ENCODE data around the gene ABCG1.

ABCG1 gene

DNA sequence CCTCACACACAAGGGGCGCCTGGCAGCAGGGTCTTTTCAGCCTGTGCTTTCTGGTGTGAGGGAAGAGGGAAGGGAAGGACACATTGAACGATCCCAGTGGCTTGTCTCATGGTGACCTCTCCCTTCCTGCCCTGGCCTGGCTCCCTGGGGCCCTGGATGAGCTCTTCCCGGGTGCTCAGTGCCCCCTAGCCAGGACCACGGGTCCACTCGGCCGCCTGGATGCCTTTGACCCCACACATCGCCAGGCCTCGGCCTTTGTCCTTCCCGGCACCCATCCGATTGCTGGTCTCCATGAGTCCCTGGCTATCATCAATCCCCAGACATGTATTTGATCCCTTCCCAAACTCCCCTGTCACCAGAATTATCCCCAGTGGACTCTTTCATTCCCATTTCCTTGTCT, 102.3 kb downstream of the ABCG1 start:
- no peak for DNase-seq (ENCODE audit: low spot score)

DNA sequence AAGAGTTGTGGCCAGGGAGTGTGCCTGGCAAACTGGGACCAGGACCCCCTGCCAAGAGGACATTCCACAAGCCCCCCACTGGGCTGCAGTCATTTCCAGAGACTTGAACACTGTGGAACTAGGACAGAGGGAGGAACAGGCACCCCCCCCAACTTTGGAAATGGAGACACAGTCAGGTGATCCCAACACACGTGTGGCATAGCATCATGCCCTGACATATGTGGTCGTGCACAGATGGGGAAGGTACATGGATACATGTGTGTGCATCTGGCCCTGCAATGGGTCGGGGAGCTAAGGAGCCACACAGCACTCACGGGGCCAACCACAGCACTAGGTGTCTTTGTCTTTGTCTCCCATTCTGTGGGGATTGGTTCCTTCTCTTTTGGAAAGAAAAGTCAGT, 102.9 kb downstream of the ABCG1 start:
- no peak for DNase-seq (ENCODE audit: low spot score)

DNA sequence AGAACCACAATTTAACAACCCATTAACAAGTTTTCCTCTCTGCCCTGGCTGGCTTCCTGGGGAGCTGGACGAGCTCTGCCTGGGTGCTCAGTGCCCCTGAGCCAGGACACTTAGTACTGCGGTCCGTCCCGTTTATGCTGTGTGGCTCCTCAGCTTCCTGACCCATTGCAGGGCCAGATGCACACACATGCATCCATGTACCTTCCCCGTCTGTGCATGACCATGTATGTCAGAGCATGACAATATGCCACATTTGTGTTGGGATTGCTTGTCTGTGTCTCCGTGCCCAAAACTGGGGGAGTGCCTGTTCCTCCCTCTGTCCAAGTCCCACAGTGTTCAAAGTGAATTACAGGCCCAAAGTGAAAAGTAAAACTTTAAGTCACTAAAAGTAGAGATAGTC, 106.0 kb downstream of the ABCG1 start:
- no peak for DNase-seq (ENCODE audit: low spot score)

DNA sequence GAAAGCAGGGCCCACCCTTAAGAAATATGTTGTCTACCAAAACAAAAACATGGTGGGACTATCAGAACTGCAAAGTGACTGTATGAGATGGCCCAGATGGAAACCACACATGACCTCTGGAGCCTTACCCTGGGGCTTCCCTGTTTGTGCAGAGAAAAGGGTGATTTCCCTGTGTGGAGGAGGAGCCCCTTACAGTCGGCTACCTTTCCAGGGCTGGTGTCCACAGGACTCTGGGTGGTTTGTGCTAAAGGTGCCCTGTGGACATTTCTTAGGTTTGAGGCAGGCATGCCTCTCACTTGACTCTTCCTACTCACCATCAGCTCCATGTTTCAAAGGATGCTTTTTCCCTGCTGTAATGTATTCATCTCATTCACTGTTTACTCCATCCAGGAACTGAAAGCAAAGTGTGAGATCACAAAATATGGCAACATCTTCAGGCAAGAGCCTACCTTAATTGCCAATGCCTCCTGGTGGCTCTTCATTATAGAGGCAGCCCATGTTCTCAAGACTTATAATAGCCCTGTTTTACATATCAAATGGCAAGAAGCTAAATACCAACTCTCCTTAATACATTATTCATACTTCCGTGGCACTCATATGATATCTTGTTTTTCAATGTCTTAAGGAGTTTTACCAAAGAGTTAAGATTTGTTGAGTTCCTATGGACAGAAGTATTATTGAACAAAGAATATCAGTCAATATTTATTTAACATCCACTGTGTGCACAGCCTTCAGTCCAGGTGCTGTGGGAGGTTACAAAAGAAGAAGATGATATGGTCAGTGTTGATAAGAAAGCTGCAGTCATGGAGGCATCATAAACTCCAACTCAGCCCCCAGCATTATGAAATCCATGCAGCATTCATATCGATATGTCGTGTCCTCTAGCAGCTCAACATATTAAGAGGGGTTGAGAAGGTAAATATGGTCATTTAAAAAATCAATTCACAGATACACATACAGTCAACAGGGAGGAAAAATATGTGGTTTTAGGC, 111.7 kb downstream of the ABCG1 start:
- DNase-seq (ENCODE audit: low spot score) = no peak

DNA sequence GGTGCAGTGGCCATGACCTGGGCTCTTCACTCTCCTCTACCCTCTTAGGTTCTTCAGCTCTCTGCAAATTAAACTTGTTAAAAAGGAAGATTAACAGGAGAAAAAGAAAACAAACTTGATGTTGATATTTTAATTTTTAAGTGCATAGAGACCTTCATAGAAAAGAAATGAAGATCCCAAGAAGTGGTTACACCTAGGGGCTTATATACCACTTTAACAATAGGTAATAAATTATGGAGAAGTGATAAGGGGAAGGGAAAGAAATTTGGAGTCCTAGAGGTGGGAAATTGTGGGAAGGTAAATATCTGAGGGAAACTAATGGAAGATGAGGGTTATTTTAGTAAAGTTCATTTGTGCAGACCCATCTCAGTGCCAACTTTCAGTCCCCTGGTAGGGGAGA, 112.7 kb downstream of the ABCG1 start:
- no peak for DNase-seq (ENCODE audit: low spot score)

DNA sequence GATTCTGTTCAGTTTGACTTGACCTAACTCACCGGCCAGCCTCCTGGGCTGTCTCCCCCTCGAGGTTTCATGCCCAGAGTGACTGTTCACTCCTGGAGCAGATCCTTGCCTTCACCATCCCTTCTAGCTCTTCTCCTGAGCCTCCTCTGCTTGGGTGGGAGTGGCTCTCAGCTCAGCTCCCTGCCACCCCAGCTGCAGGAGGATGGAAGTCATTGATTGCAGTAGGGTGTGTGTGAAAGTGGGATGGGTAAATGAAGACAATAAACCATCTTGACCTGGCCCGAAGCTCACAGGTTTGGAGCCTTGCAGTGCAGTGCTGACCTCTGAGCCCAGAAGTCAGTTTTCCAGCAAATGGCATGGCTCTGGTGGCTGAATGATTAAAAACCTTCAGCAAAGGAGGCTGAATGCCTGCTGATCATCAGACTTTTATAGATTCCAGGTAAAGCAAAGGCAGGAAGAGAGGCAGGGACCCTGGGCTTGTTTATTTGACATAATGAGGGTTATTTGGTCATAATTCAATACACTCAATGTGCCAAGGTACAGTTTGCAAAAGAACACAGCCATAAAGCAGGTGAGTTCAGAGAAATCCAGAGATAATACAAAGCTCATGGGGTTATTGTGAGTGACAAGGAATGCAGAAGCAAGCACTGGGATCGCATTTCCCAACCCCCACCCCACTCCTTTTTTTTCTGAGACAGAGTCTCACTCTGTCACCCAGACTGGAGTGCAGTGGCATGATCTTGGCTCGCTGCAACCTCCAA, 113.8 kb downstream of the ABCG1 start:
- DNase-seq (ENCODE audit: low spot score) = no peak

DNA sequence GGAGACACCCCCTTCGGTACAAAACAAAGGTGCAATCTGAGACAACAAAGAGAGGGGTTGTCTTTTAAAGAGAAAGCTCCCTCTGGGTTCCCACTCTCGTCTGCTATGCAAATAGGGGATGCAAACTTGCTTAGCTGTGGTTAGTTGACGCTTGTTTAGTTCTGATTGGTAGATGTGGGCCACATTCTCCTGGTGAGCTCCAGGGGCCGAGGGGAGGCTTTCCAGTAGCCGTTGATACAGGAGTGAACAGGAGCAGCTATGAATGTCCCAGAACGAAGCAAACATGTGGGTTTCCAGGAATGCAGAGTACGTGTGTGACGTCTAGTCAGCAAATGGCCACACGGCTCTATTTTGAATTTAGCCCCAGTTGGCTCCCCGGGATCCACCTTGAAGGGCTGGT, 117.1 kb downstream of the ABCG1 start:
- DNase-seq (ENCODE audit: low spot score) = no peak

DNA sequence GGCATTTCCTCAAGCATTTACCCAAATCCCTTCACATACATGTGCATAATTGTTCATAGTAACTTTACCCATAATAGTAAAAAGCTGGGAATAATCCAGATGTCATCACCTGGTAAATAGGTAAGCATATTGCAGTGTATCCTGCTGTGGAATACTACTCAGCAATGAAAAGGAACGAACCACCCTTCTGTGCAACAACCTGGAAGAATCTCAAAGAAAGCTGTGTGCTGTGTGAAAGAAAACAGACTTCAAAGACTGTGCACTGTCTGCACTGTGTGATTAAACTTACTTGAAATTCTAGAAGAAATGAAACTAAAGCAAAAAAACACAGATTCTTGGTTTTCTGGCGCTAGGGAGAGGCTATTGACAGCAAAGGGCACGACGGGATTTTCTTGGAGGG, 118.3 kb downstream of the ABCG1 start:
- DNase-seq (ENCODE audit: low spot score) = no peak

DNA sequence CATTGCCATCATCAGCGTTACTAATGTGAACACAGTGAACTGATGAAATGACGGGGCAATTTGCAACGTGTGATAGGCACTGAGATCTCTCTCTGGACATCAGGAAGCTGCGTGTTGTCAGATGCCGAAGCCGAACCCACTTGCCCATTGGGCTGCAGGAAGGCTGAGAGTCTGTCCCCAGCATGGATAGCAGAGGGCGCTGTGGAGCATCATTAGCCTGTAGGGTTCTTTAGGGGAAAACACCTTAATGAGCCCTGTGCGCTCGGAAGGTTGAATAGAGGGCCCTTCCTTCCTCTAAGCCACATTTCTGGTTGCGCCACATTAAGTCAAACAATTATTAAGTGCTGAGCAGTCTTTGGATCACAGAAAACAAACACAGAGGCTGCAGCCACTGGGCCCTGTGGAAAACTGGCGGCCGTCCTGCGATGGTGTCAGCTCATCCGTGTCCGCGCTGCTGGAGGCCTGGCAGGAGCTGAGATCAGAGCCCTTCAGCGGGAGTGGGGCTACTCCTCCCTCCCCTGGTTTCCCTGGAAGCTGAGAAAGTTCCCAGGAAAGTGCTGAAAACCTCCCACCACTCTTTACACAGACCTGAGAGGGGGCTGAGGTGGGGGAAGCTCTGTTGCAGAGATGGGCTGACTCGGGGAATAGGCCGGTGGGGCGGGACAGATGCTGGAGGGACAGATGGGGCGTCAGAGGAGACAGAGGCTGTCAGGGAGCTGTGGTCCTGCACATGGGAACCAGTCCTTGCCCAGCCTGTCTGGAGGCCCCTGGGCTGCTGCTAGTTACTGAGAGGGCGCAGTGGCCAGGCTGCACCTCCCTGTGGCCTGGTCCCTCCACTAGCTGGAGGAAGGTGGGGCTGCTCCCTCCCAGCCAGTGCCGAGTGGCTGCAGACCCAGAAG, 119.1 kb downstream of the ABCG1 start:
- peak; percentile 64 for DNase-seq (ENCODE audit: low spot score)

DNA sequence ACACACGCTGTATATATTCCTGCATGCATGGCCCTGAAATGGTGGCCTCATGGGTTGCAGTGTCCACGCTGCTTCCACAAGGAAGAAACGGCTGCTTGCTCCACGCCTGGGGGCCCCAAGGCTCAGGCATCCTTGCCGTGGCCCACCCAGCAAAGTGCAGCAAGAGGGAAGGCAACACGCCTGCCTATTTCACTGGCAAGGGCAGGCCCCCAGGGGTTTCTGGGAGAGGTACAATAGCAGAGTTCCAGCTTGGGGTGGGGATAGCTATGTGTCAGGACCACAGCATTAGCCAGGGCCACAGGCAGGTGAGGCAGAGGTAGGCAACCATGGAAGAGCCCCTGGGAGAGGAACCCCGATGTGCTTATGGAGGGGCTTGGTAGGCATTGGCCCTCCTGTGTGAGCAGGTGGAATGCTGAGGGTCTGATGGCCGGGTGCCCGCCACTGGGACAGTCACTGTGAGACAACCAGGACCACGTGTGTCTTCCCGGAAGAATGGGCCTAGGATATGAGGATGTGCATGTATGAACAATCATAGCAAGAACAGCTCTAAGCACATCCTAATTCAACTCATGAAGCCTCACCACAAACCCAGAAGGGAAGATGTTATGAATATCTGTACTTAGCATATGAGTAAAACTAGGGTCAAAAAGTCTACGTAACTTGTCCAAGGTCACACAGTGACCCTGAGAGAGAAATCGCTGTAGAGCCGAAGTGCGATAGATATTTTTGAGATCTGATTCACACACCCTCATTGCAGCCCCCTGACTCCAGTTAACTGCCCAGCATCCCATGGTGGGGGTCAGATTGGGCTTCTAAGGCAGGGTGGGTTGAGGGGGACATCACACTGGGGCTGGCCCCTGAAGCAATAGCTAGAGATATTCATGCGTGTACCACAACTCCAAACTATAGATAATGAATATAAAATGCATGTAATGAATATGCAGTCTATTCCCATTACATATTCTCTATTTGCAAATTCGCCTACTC, 120.1 kb downstream of the ABCG1 start:
- no peak for DNase-seq (ENCODE audit: low spot score)

DNA sequence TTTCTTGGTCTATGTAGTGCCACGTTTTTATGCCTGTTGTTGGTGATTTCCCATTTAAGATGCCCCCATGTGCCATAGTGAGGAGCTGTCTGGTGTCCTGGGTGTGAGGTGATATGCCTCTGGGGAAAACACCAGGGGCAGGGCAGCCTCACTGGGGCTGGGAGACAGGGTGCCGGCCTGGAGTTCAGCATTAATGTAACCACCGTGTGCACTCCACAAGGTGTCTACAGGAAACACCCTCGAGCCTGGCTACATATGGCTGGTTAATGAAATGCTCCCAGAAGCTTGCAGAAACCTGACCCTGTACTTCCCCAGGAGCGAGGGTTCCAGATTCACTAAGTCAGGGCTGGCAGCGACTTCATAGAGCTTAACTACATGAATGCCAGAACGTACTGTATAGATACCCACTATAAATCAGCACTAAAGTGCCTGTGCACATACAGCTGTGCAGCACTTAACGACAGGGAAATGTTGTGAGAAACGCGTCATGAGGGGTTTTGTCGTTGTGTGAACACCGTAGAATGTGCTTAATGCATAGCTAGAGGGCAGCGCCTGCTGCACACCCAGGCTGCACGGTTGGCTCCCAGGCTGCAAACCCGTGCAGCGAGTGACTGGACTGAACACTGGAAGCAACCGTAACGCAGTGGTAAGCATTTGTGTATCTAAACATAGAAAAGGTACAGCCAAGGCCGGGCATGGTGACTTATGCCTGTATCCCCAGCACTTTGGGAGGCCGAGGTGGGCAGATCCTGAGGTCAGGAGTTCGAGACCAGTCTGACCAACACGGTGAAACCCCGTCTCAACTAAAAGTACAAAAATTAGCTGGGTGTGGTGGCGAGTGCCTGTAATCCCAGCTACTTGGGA, 121.5 kb downstream of the ABCG1 start:
- no peak for DNase-seq (ENCODE audit: low spot score)

DNA sequence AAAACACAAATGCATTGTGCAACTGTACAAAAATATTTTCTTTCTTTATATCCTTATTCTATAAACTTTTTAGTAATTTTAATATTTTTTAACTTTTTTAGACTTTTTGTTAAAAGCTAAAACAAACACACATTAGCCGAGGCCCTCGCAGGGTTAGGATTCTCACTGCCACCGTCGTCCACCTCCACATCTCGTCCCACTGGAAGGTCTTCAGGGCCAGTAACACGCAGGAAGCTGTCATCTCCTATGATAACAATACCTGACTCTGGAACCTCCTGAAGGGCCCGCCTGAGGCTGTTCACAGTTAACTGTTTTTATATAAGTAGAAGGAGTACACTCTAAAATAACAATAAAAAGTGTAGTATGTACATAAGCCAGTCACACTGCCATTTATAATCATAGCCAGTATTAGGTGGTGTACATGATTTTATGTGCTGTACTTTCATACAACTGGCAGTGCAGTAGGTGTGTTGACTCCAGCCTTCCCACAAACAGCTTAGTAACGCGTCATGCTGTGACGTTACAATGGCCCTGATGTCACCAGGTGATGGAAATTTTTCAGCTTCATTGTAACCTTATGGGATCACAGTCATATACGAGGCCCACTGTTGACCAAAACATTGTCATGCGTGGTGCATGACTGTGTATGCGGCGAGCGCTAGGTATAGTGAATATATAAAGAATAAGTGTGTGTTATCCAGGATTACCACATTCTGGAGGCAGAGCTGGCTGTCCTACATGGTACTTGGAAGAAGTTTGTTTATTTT, 123.0 kb downstream of the ABCG1 start:
- DNase-seq (ENCODE audit: low spot score) = no peak

DNA sequence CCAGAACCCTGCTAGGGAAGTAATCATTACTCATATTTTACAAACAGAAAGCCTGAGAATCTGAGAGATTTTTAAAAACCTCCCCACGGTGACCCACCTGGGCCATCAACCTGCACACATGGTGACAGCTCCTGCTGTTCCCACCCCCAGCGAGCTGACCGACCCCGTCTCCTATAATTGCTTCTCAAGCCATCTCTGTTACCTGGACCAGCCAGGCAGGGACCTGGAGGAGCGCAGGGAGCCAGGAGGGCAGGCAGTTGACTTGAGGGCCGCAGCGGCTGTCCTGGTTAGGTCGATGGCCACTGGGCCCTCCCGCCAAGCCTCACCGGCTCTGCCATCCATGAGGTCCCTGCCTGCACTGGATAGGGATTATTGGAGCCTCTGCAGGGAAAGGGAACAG, 124.2 kb downstream of the ABCG1 start:
- no peak for DNase-seq (ENCODE audit: low spot score)

DNA sequence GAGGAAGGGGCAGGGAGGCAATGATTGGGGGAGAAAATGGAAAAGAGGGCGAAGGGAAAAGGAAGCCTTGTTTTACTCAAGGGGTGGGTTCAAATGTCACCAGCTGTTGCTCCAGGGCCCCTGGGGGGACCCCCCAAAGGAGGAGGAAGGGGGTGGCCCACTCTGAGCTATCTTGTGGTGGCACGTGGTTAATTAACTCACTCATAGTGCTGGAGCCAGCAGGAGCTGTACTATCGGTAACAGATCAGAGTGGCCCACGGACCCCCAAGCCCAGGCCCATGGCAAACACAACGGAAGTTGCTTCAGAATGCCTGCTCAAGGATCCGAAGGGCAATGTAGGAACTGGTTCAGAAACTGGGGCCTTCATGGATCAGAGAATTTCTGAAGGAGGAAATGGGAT, 124.6 kb downstream of the ABCG1 start:
- no peak for DNase-seq (ENCODE audit: low spot score)

DNA sequence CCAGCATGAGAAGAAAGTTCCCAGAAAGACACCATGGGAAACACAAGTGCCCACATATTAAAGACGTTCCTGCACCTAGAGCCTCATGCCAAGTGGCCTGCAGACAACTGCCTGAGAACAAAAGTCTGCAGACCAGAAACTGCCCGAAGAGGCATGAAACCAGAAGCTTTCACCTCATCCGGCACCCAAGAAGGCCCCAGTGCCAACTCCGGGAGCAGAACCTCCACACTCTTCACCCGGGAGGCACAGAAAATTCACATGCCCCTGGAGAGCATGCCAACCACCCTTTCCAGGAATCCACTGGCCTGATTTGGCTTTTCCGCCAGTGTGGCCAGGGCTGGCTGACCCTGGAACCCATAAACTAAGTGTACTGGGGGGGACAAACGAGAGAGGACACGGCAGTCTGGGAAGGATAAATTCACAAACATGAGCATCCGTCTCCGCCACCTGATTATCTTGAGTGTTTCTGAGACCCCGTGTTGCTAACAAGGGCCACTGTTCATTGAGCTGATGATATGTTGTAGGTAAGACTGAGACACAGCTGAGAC, 125.1 kb downstream of the ABCG1 start:
- DNase-seq (ENCODE audit: low spot score) = no peak

DNA sequence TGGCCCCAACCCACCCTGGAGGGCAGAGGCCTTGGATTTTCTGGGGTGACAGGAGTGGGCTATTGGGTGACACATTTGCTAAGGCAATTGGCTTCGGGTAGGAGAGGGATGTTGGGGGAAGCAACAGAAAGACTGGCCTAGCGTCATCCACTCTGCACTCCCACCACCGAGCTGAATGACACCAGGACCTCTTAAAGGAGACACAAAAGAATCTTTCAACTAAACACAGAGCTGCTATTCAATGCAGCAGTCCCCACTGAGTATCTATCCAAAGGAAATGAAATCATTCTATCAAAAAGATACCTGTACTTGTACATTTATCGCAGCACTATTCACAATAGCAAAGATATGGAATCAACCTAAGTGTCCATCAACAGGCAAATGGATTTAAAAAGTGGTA, 125.7 kb downstream of the ABCG1 start:
- no peak for DNase-seq (ENCODE audit: low spot score)

DNA sequence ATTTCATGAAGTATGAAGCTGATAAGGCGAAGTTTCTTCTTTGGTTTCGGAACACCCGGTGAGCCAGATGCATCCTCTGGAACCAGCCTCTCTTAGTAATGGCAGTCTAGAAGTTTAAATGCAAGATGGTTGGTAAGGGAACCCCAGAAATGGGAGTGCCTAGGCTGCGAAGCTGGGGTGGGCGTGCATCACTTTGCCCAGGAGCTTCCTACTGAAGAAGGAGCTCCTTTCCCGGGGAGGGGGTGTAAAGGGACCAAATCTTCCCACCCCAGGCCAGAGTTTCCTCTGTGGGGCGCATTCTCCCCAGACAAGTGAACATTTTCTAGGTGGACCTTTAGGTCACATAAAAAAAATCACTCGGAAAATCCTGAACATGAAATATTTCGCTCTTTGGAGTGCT, 127.5 kb downstream of the ABCG1 start:
- DNase-seq (ENCODE audit: low spot score) = no peak

Data from HuH-7 (cell line).